Spleen (tissue), 11 donors: ENCODE measurements around the gene SGPP1. TPM values are rescaled to one million over a fixed set of nuclear protein-coding genes. Genes with fewer than 3 reads are reported as not detected.

Experiments used
- DNase-seq: peaks from one replicate; pipeline ENCODE4 v3.0.0-alpha.2; 2020
- H3K27ac ChIP-seq, 8 donors: fragments of 200-600 bp; sonication (generic) in 7 of 8; 1 replicate in 4 of 8; 2 replicates in 4 of 8; pipeline versions ENCODE4 v1.5.0 to v1.8.0; 2016 to 2021; ENCODE audit warnings: inconsistent platforms in 4 of 8, mild to moderate bottlenecking in 4 of 8, moderate library complexity in 1 of 8
- H3K27me3 ChIP-seq, 7 donors: fragments of 200-600 bp; sonication (generic) in 6 of 7; replicated peaks in 1 of 7; 1 replicate in 4 of 7; 2 replicates in 3 of 7; pipeline versions ENCODE4 v1.5.0 to v1.8.0; 2016 to 2021; ENCODE audit warnings: inconsistent platforms in 3 of 7, mild to moderate bottlenecking in 1 of 7
- H3K36me3 ChIP-seq, 6 donors: fragments of 200-600 bp; sonication (generic) in 5 of 6; 1 replicate in 4 of 6; 2 replicates in 2 of 6; pipeline versions ENCODE4 v1.5.0 to v1.8.0; 2016 to 2021; ENCODE audit warnings: inconsistent platforms in 2 of 6
- H3K4me1 ChIP-seq, 6 donors: fragments of 200-600 bp; sonication (generic) in 5 of 6; 1 replicate in 3 of 6; 2 replicates in 3 of 6; pipeline versions ENCODE4 v1.5.0 to v1.8.0; 2016 to 2021; ENCODE audit warnings: inconsistent platforms in 3 of 6
- H3K4me3 ChIP-seq, 8 donors: fragments of 200-600 bp; sonication (generic) in 7 of 8; 1 replicate in 4 of 8; 2 replicates in 4 of 8; pipeline versions ENCODE4 v1.5.0 to v1.8.0; 2016 to 2021; ENCODE audit warnings: inconsistent platforms in 4 of 8, mild to moderate bottlenecking in 4 of 8, moderate library complexity in 2 of 8
- H3K9me3 ChIP-seq, 8 donors: fragments of 200-600 bp; sonication (generic) in 7 of 8; 1 replicate in 4 of 8; 2 replicates in 4 of 8; pipeline versions ENCODE4 v1.5.0 to v1.8.0; 2016 to 2021; ENCODE audit warnings: inconsistent platforms in 4 of 8
- CTCF ChIP-seq, 11 experiments: fragments of 200-600 bp in 7 of 11; fragments of 450-650 bp in 4 of 11; sonication (generic) in 4 of 11; IDR thresholded peaks in 8 of 11; conservative IDR thresholded peaks in 3 of 11; 1 replicate in 7 of 11; 2 replicates in 4 of 11; pipeline versions ENCODE4 v1.4.0 to v1.8.0; 2016 to 2021; ENCODE audit warnings: antibody characterized with exemption in 11 of 11, inconsistent platforms in 4 of 11, mild to moderate bottlenecking in 1 of 11
- POLR2A ChIP-seq, 3 donors: fragments of 450-650 bp; IDR thresholded peaks; one replicate each; pipeline ENCODE4 v1.5.1; 2017; ENCODE audit warnings: antibody characterized with exemption in 3 of 3, mild to moderate bottlenecking in 1 of 3
- POLR2AphosphoS5 ChIP-seq, 3 donors: sonication (generic); formaldehyde crosslinking; IDR thresholded peaks; one replicate each; pipeline ENCODE4 v1.5.1; 2017; ENCODE audit warnings: antibody characterized with exemption in 3 of 3
- WGBS, 5 donors: extraction: QIAGEN DNeasy Blood & Tissue Kit in 3 of 5; methylation state at CpG; one replicate each; pipeline versions ENCODE4 v1.1.5 to v1.1.7; 2013 to 2018; 5-methylcytosine and 5-hydroxymethylcytosine counted together
- intact Hi-C: fragments of 100-400 bp; cut with DNase I; formaldehyde crosslinking; loops from one replicate; pipeline ENCODE4 v1.15.0; 2023; ENCODE audit warnings: low total_unique reads
- polyA plus RNA-seq, 3 donors: library from polyadenylated mRNA; stranded (reverse); fragments of 200-250 nt; gene quantifications; one replicate each; pipeline ENCODE4 v1.2.1, GENCODE V29; 2013
- total RNA-seq, 7 donors: library from RNA; depleted of rRNA in 3 of 7; stranded (reverse); fragments of >200 nt in 3 of 7; fragmentation: NEBNext Ultra II Directional in 4 of 7; extraction: Animal tissue kit (Norgen Biotek cat#: 25700) in 4 of 7; gene quantifications; one replicate each; pipeline versions ENCODE4 v1.1.0 to v1.2.1, GENCODE V29; 2016 to 2021
- donor health status: healthy with polysubstance abuse.
- donor health status: DM: no; HTN: no; CAD: no; lungs with moderate emphysema.
- donor health status: DM: no; HTN: no; CAD: no.
- donor health status: Bipolar disorder and iron deficiency.
- donor health status: healthy.
- donor health status: DM: no; HTN: no; CAD: no.
- donor health status: DM: yes; HTN: yes; CAD: no.

SGPP1 gene
- total and polyA plus RNA-seq, 10 donors = 18.5 to 36.1 (median 27.4) TPM

DNA sequence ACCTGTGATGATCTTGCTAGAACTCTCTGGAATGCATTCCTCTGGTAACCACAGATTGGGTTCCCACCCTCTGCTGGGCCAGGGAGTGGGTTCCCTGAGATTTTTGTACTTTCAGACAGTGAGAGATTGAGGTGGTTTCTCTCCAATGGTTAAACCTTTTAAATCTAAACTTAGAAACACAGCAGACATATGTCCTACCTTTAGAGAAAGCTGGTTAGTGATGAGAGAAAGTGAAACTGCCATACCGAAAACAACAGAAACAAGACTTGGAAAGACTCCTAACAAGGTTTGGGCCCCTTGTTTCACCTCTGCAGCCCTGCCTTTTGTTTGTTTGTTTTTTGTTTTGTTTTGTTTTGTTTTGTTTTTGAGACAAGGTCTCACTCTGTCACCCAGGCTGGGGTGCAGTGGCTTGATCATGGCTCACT lies 9.7 kb upstream of the SGPP1 start:
- Histone ChIP-seq H3K36me3 (no peaks in the 10 kb centered on the region), H3K27me3 (no peaks in the 10 kb centered on the region), H3K27ac (peak overlapping the region in 3 of 8 donors; percentile 3 to 33 (median 7)), H3K9me3 (no peaks in the 10 kb centered on the region), H3K4me3 (peak overlapping the region in 1 of 8 donors; percentile 8), H3K4me1 (peaks cover 0 to 10% (median 5%) of the 10 kb centered on the region in 6 donors)
- intact Hi-C loops = no loop called here
- no peak for TF ChIP-seq POLR2AphosphoS5 (IDR thresholded peaks at IDR 0.05)
- no peak for TF ChIP-seq POLR2A (IDR thresholded peaks at IDR 0.05)
- no peak for TF ChIP-seq CTCF (IDR thresholded peaks at IDR 0.05 in 8 of 11, conservative IDR thresholded peaks at IDR 0.05 in 3 of 11)
- DNase-seq = no peak
- 56 to 72% (median 67%) methylated on average over 1 of the region's 1 CpG for WGBS, 5 donors

- H3K4me1 ChIP-seq = peaks cover 0 to 10% (median 5%) of the 10 kb centered on the region in 6 donors
- 90 to 93% (median 92%) methylated on average over 5 of the region's 5 CpGs for WGBS, 5 donors
- no peaks in the 10 kb centered on the region for H3K27me3 ChIP-seq
- no peak for TF ChIP-seq POLR2AphosphoS5 (IDR thresholded peaks at IDR 0.05)
- no peak for TF ChIP-seq POLR2A (IDR thresholded peaks at IDR 0.05)
- TF ChIP-seq CTCF (IDR thresholded peaks at IDR 0.05 in 8 of 11, conservative IDR thresholded peaks at IDR 0.05 in 3 of 11) = no peak
- no peak for DNase-seq
- H3K4me3 ChIP-seq = no peak overlapping the region
- no peak overlapping the region for H3K27ac ChIP-seq
- intact Hi-C loops = no loop called here
- H3K36me3 ChIP-seq = no peaks in the 10 kb centered on the region
- no peaks in the 10 kb centered on the region for H3K9me3 ChIP-seq
Measured at GRCh38 chr14:63735720-63736119, 7.9 kb upstream of the SGPP1 start.

GRCh38 chr14:63730659-63731058 lies 2.8 kb upstream of the SGPP1 start:
- intact Hi-C loops = no loop called here

More at GRCh38 chr14:63730659-63731058, 2.8 kb upstream of the SGPP1 start:
- Histone ChIP-seq H3K4me3 (no peak overlapping the region), H3K9me3 (no peaks in the 10 kb centered on the region), H3K36me3 (no peaks in the 10 kb centered on the region), H3K27me3 (no peaks in the 10 kb centered on the region), H3K27ac (no peak overlapping the region), H3K4me1 (peaks cover 7 to 24% (median 16%) of the 10 kb centered on the region in 6 donors)
- WGBS, 5 donors = 82 to 89% (median 86%) methylated on average over 3 of the region's 3 CpGs
- TF ChIP-seq POLR2AphosphoS5 (IDR thresholded peaks at IDR 0.05) (no peak), POLR2A (IDR thresholded peaks at IDR 0.05) (no peak), CTCF (IDR thresholded peaks at IDR 0.05 in 8 of 11, conservative IDR thresholded peaks at IDR 0.05 in 3 of 11) (no peak)
- DNase-seq = no peak
